Loucy (cell line): ENCODE data around the gene TTC8.

Source experiments
- EZH2phosphoT487 ChIP-seq: fragments of 200-600 bp; IDR thresholded peaks from 2 replicates; pipeline ENCODE4 v1.6.1; 2018; ENCODE audit warnings: antibody characterized with exemption, mild to moderate bottlenecking, moderate library complexity, borderline replicate concordance
- TF ChIP-seq, protein P1 (sequence below): fragments of 200-600 bp; sonication (generic); conservative IDR thresholded peaks from 2 replicates; pipeline ENCODE4 v1.5.1; 2014; ENCODE audit warnings: mild to moderate bottlenecking, antibody characterized with exemption, low read length

DNA sequence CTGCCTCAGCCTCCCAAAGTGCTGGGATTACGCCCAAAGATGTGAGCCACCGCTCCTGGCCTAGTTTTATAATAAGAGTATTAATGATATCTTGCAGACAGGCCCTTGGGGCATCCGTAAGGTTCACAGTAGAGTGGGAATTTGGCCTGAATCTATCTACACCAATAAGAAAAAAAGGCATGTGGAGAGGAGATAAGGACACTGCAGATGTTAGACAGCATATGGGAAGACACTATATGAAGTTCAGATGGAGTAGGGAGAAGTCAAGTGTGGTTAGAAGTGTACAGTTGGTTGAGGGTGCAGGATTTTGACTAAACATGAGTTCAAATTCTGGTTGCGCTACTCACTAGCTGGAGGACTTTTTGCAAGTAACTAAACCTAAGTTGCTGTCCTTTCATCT lies 8.5 kb upstream of the TTC8 start:
- TF ChIP-seq, protein P1, sequence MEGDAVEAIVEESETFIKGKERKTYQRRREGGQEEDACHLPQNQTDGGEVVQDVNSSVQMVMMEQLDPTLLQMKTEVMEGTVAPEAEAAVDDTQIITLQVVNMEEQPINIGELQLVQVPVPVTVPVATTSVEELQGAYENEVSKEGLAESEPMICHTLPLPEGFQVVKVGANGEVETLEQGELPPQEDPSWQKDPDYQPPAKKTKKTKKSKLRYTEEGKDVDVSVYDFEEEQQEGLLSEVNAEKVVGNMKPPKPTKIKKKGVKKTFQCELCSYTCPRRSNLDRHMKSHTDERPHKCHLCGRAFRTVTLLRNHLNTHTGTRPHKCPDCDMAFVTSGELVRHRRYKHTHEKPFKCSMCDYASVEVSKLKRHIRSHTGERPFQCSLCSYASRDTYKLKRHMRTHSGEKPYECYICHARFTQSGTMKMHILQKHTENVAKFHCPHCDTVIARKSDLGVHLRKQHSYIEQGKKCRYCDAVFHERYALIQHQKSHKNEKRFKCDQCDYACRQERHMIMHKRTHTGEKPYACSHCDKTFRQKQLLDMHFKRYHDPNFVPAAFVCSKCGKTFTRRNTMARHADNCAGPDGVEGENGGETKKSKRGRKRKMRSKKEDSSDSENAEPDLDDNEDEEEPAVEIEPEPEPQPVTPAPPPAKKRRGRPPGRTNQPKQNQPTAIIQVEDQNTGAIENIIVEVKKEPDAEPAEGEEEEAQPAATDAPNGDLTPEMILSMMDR = no peak
- TF ChIP-seq EZH2phosphoT487 = no peak
